Cardiac septum (tissue), 1 donor: Measurements from ENCODE around the gene SFI1. TPM values are rescaled to one million over a fixed set of nuclear protein-coding genes. Genes with fewer than 3 reads are reported as not detected.
A peak's percentile ranks its signal among the peaks of the same experiment; 100 is the strongest.
"Not testable (repeated sequence)": the region's sequence is repeated elsewhere in the genome, so short reads cannot be mapped to it uniquely, and the experiment has no call there.

Experiments used
- DNase-seq: peaks from one replicate; pipeline ENCODE4 v3.0.0-alpha.2; 2020; ENCODE audit warnings: low spot score
- intact Hi-C: fragments of 100-400 bp; cut with DNase I; formaldehyde crosslinking; loops from one replicate; pipeline ENCODE4 v1.14.0; 2022
- microRNA-seq: library from miRNA; unstranded; fragments of <30 nt; microRNA quantifications from one replicate; pipeline ENCODE4 v1.2.0, GENCODE V29; 2020
- total RNA-seq: library from RNA; stranded (reverse); fragmentation: NEBNext Ultra II Directional; extraction: Animal tissue kit (Norgen Biotek cat#: 25700); gene quantifications from one replicate; pipeline ENCODE4 v1.2.1, GENCODE V29; 2021
- donor health status: DM: no; HTN: no; CAD: no.

The SFI1 gene
- total RNA-seq, 1 donor from 2014 or later, result 8.6 TPM

GRCh38 chr22:31647523-31648320 is 151.4 kb downstream of the SFI1 start:
- intact Hi-C loops, result no loop called here
- DNase-seq, result no peak

- DNase-seq, result no peak
- intact Hi-C loops, result no loop called here
These were observed 154.1 kb downstream of the SFI1 start for GRCh38 chr22:31650391-31650790.

- no peak for DNase-seq
- intact Hi-C loops, result no loop called here
These were observed 155.3 kb downstream of the SFI1 start for GRCh38 chr22:31651664-31652063.

GRCh38 chr22:31652088-31652487 is 155.8 kb downstream of the SFI1 start:
- DNase-seq, result no peak

GRCh38 chr22:31652911-31653684 is 156.8 kb downstream of the SFI1 start:
- no peak for DNase-seq
- intact Hi-C loops, result no loop called here

More at GRCh38 chr22:31652088-31652487, 155.8 kb downstream of the SFI1 start:
- intact Hi-C loops, result no loop called here

GRCh38 chr22:31653944-31654343 is 157.6 kb downstream of the SFI1 start:
- intact Hi-C loops, result no loop called here
- DNase-seq, result no peak

- no peak for DNase-seq
- intact Hi-C loops, result no loop called here
These were observed 158.1 kb downstream of the SFI1 start for GRCh38 chr22:31654408-31654807.

GRCh38 chr22:31659246-31659645 is 162.9 kb downstream of the SFI1 start:
- DNase-seq, result no peak
- intact Hi-C loops, result no loop called here

GRCh38 chr22:31660860-31661341 is 164.6 kb downstream of the SFI1 start:
- intact Hi-C loops, result loop anchor here (5.0 to 10.0 kb wide), 2 partner anchors 91 to 284 kb away; partner anchors contain the start of genes DEPDC5, PRR14L and YWHAH

GRCh38 chr22:31661851-31662667 is 165.7 kb downstream of the SFI1 start, which contains the start of gene PISD:
Gene PISD (minus strand): TSS chr22:31662215. CDS start chr22:31662208, 7 bp downstream.
- intact Hi-C loops, result loop anchor here (5.0 to 10.0 kb wide), 2 partner anchors 90 to 283 kb away; partner anchors contain the start of genes DEPDC5, PRR14L and YWHAH
- peak; percentile 98 for DNase-seq

More at GRCh38 chr22:31660860-31661341, 164.6 kb downstream of the SFI1 start:
- not testable (repeated sequence) for DNase-seq

- intact Hi-C loops, result loop anchor here (5.0 to 10.0 kb wide), 2 partner anchors 90 to 282 kb away; partner anchors contain the start of genes DEPDC5, PRR14L and YWHAH
- DNase-seq, result no peak
These were observed 166.3 kb downstream of the SFI1 start for GRCh38 chr22:31662668-31663037.

Small RNA genes within 50 kb of the gene (microRNA-seq; reads per million reads assigned to microRNA genes)
- not detected for gene MIR7109

Other genes starting within 250 kb of the SFI1 start
- 10.5 TPM for gene PIK3IP1, start 204.0 kb upstream of the SFI1 start, total RNA-seq
- gene PATZ1, start 150.2 kb upstream of the SFI1 start, total RNA-seq, result 11.9 TPM
- gene DRG1, start 96.9 kb upstream of the SFI1 start, total RNA-seq, result 48.3 TPM
- 30.3 TPM for gene EIF4ENIF1, start 6.7 kb upstream of the SFI1 start, total RNA-seq
- gene PISD, start 165.7 kb downstream of the SFI1 start, total RNA-seq, result 20.2 TPM